Endothelial cell of umbilical vein (primary cell): ENCODE data around the gene ATG13. TPM values are rescaled to one million over a fixed set of nuclear protein-coding genes. Genes with fewer than 3 reads are reported as not detected.

Source experiments
- BruUV-seq: library from RNA; stranded (reverse); fragments of 400-500 nt; replicated peaks from 2 replicates; lab custom pipeline; 2021; lab: Mats Ljungman, UMichigan
- CTCF ChIA-PET: fragments of 300-600, 350-600 bp; sonication (Branson Sonifier 250); formaldehyde crosslinking; loops from one replicate; lab custom pipeline; 2021; ENCODE audit warnings: antibody characterized with exemption, inconsistent platforms; lab: Charles Lee
- POLR2A ChIA-PET: fragments of 300-600, 350-600 bp; sonication (Branson Sonifier 250); formaldehyde crosslinking; loops from one replicate; lab custom pipeline; 2021; ENCODE audit warnings: antibody characterized with exemption, inconsistent platforms; lab: Charles Lee
- DNase-seq: peaks from one replicate; pipeline ENCODE4 v3.0.0-alpha.2; 2011; ENCODE audit warnings: low read depth, low spot score
- FAIRE-seq: peaks from 2 replicates; lab custom pipeline; 2011; peaks lifted over from hg19 to GRCh38; lab: Jason Lieb, UNC
- H2AFZ ChIP-seq: 2 replicates; pipeline ENCODE4 v1.6.0; 2012; ENCODE audit warnings: low read depth, low read length, control low read depth, inconsistent platforms
- H3K27ac ChIP-seq: 2 replicates; pipeline ENCODE4 v1.5.1; 2011; ENCODE audit warnings: low read depth, mild to moderate bottlenecking, control low read depth, low read length, moderate library complexity; ENCODE audit not compliant: insufficient read depth
- H3K27me3 ChIP-seq, 2 experiments: 2 replicates each; pipeline versions ENCODE4 v1.6.0 to v1.6.1; 2011; ENCODE audit warnings: low read length in 2 of 2, mixed read lengths in 1 of 2; ENCODE audit not compliant: control insufficient read depth in 2 of 2, insufficient read depth in 2 of 2
- H3K36me3 ChIP-seq, 2 experiments: 2 replicates in 1 of 2; 3 replicates in 1 of 2; pipeline ENCODE4 v1.5.1; 2011; ENCODE audit warnings: low read length in 2 of 2, mild to moderate bottlenecking in 1 of 2, moderate library complexity in 1 of 2; ENCODE audit not compliant: control insufficient read depth in 2 of 2, insufficient read depth in 2 of 2; ENCODE audit errors: extremely low read depth in 1 of 2
- H3K4me1 ChIP-seq: 3 replicates; pipeline ENCODE4 v1.5.1; 2011; ENCODE audit warnings: mild to moderate bottlenecking, low read length; ENCODE audit not compliant: control insufficient read depth, insufficient read depth; ENCODE audit errors: extremely low read depth
- H3K4me2 ChIP-seq: 2 replicates; pipeline ENCODE4 v1.6.1; 2011; ENCODE audit warnings: low read length, control low read depth, mixed read lengths; ENCODE audit not compliant: insufficient read depth
- H3K4me3 ChIP-seq, 3 experiments: fragments of 200-600 bp in 1 of 3; sonication (generic), shearing (Covaris generic) in 1 of 3; replicated peaks in 1 of 3; 2 replicates each; pipeline ENCODE4 v1.5.1; 2011 to 2016; ENCODE audit warnings: control low read depth in 3 of 3, low read length in 3 of 3, mild to moderate bottlenecking in 2 of 3, inconsistent platforms in 1 of 3, low read depth in 1 of 3, moderate library complexity in 1 of 3; ENCODE audit not compliant: insufficient read depth in 1 of 3
- H3K79me2 ChIP-seq: 2 replicates; pipeline ENCODE4 v1.6.0; 2012; ENCODE audit warnings: low read length, inconsistent platforms; ENCODE audit not compliant: control insufficient read depth, insufficient read depth
- H3K9ac ChIP-seq: replicated peaks from 2 replicates; pipeline ENCODE3; 2011; ENCODE audit warnings: low read length, control low read depth; ENCODE audit not compliant: insufficient read depth; ENCODE audit errors: extremely low read depth
- H3K9me1 ChIP-seq: replicated peaks from 3 replicates; pipeline ENCODE4 v1.6.0; 2011; ENCODE audit warnings: mild to moderate bottlenecking, low read length; ENCODE audit not compliant: control insufficient read depth, insufficient read depth; ENCODE audit errors: extremely low read depth
- H3K9me3 ChIP-seq: replicated peaks from 2 replicates; pipeline ENCODE4 v1.5.1; 2012; ENCODE audit warnings: low read length, inconsistent platforms; ENCODE audit not compliant: control insufficient read depth, insufficient read depth
- H4K20me1 ChIP-seq: replicated peaks from 2 replicates; pipeline ENCODE3; 2011; ENCODE audit warnings: mild to moderate bottlenecking, low read length; ENCODE audit not compliant: control insufficient read depth, insufficient read depth; ENCODE audit errors: extremely low read depth
- EZH2 ChIP-seq: IDR thresholded peaks from 2 replicates; pipeline ENCODE4 v1.6.1; 2012; ENCODE audit warnings: borderline replicate concordance, low read depth, mild to moderate bottlenecking, moderate library complexity, low read length, inconsistent platforms; ENCODE audit not compliant: severe bottlenecking
- FOS ChIP-seq: IDR thresholded peaks from 2 replicates; pipeline ENCODE4 v1.6.1; 2011; ENCODE audit warnings: mild to moderate bottlenecking, low read length, moderate library complexity, borderline replicate concordance; ENCODE audit not compliant: insufficient read depth
- GATA2 ChIP-seq: IDR thresholded peaks from 2 replicates; pipeline ENCODE4 v1.7.0; 2011; ENCODE audit warnings: low read depth, mild to moderate bottlenecking, moderate library complexity, mixed read lengths, low read length; ENCODE audit not compliant: insufficient read length, insufficient read depth
- JUN ChIP-seq: IDR thresholded peaks from 2 replicates; pipeline ENCODE4 v1.6.1; 2011; ENCODE audit warnings: borderline replicate concordance, low read depth; ENCODE audit not compliant: insufficient read length, insufficient read depth
- MYC ChIP-seq: IDR thresholded peaks from one replicate; pipeline ENCODE4 v1.6.1; 2011; ENCODE audit warnings: mild to moderate bottlenecking, low read depth, low read length
- POLR2A ChIP-seq: IDR thresholded peaks from 2 replicates; pipeline ENCODE4 v1.6.1; 2012; ENCODE audit warnings: low read depth, mild to moderate bottlenecking, control low read depth, low read length
- POLR2AphosphoS5 ChIP-seq: IDR thresholded peaks from 2 replicates; pipeline ENCODE4 v1.6.1; 2012; ENCODE audit warnings: low read depth, mild to moderate bottlenecking, control low read depth, low read length, moderate library complexity; ENCODE audit not compliant: insufficient read depth
- dilution Hi-C: fragments of 300-500 bp; cut with MboI; formaldehyde crosslinking; loops from one replicate; pipeline ENCODE4 v1.15.0; 2019; ENCODE audit warnings: low sequenced_read_pairs; ENCODE audit not compliant: extremely low pct_ligation_motif_present
- intact Hi-C: fragments of 100-400 bp; cut with micrococcal nuclease; formaldehyde crosslinking; loops from one replicate; pipeline ENCODE4 v1.10.0; 2022
- polyA plus RNA-seq, 4 experiments: library from polyadenylated mRNA; depleted of rRNA in 3 of 4; stranded (reverse) in 3 of 4; unstranded in 1 of 4; fragments of >200 nt; gene quantifications; 2 replicates each; pipeline versions ENCODE4 v1.2.1 to v1.2.3, GENCODE V29; 2011 to 2012; ENCODE audit warnings: missing spikeins in 1 of 4
- total RNA-seq: library from RNA; stranded (reverse); gene quantifications from 2 replicates; pipeline ENCODE4 v1.2.3, GENCODE V29; 2021
- TF ChIP-seq, protein P1 (sequence below), 2 donors: IDR thresholded peaks; 1 replicate in 1 of 2; 2 replicates in 1 of 2; pipeline ENCODE4 v1.5.1; 2011; ENCODE audit warnings: low read length in 2 of 2, mild to moderate bottlenecking in 2 of 2, moderate library complexity in 2 of 2, control low read depth in 1 of 2, inconsistent platforms in 1 of 2, low read depth in 1 of 2; ENCODE audit not compliant: insufficient read depth in 1 of 2; ENCODE audit errors: extremely low read depth in 1 of 2
- TF ChIP-seq, protein P2 (sequence below): IDR thresholded peaks from 2 replicates; pipeline ENCODE4 v1.6.1; 2011; ENCODE audit not compliant: insufficient read depth, insufficient read length

ATG13 gene
- total and polyA plus RNA-seq, 2 donors (not counting 3 experiments of a cell fraction or from before 2014, with no cell fraction given) = 60.1 to 66.5 TPM

GRCh38 chr11:46675949-46676348 is 58.6 kb downstream of the ATG13 start:
- H3K79me2 ChIP-seq = no peaks in the 10 kb centered on the region
- CTCF ChIA-PET = no interaction called here
- H2AFZ ChIP-seq = no peak overlapping the region
- DNase-seq (no peak), FAIRE-seq (no peak)
- no peaks in the 10 kb centered on the region for H3K9me3 ChIP-seq
- H3K36me3 ChIP-seq = peaks cover 2 to 44% of the 10 kb centered on the region in 2 experiments
- H3K27ac ChIP-seq = no peak overlapping the region
- dilution Hi-C loops (no loop called here), intact Hi-C loops (no loop called here)
- no peaks in the 10 kb centered on the region for H3K9me1 ChIP-seq
- no TSS peak for BruUV-seq
- H3K4me3 ChIP-seq = no peak overlapping the region
- no peak overlapping the region for H3K4me2 ChIP-seq
- no peaks in the 10 kb centered on the region for H3K27me3 ChIP-seq
- POLR2A ChIA-PET = no interaction called here
- no peaks in the 10 kb centered on the region for H3K4me1 ChIP-seq
- H4K20me1 ChIP-seq = no peaks in the 10 kb centered on the region
- no peak for TF ChIP-seq MYC
- TF ChIP-seq POLR2AphosphoS5 = no peak
- TF ChIP-seq GATA2 = no peak
- TF ChIP-seq JUN = no peak
- no peak for TF ChIP-seq POLR2A
- TF ChIP-seq, protein P1, sequence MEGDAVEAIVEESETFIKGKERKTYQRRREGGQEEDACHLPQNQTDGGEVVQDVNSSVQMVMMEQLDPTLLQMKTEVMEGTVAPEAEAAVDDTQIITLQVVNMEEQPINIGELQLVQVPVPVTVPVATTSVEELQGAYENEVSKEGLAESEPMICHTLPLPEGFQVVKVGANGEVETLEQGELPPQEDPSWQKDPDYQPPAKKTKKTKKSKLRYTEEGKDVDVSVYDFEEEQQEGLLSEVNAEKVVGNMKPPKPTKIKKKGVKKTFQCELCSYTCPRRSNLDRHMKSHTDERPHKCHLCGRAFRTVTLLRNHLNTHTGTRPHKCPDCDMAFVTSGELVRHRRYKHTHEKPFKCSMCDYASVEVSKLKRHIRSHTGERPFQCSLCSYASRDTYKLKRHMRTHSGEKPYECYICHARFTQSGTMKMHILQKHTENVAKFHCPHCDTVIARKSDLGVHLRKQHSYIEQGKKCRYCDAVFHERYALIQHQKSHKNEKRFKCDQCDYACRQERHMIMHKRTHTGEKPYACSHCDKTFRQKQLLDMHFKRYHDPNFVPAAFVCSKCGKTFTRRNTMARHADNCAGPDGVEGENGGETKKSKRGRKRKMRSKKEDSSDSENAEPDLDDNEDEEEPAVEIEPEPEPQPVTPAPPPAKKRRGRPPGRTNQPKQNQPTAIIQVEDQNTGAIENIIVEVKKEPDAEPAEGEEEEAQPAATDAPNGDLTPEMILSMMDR (IDR thresholded peaks at IDR 0.05; ENCODE audit: extremely low read depth in 1 of 2, insufficient read depth in 1 of 2, low read depth in 1 of 2, low read length in 2 of 2) = no peak
- TF ChIP-seq EZH2 = no peak
- no peak for TF ChIP-seq FOS
- TF ChIP-seq, protein P2, sequence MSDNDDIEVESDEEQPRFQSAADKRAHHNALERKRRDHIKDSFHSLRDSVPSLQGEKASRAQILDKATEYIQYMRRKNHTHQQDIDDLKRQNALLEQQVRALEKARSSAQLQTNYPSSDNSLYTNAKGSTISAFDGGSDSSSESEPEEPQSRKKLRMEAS = no peak
- H3K9ac ChIP-seq = no peak overlapping the region
